Mucosa of stomach (tissue), 1 donor: ENCODE results near the gene NFKBIA.
"Not testable (repeated sequence)": the region's sequence is repeated elsewhere in the genome, so short reads cannot be mapped to it uniquely, and the experiment has no call there.

Experiments
- H3K27me3 ChIP-seq: one replicate; pipeline ENCODE4 v1.7.0; 2013; ENCODE audit warnings: mild to moderate bottlenecking, low read length; ENCODE audit not compliant: control insufficient read depth, insufficient read depth
- H3K36me3 ChIP-seq: one replicate; pipeline ENCODE4 v1.7.0; 2013; ENCODE audit warnings: low read length; ENCODE audit not compliant: control insufficient read depth, insufficient read depth
- H3K4me1 ChIP-seq: one replicate; pipeline ENCODE4 v1.7.0; 2013; ENCODE audit warnings: mild to moderate bottlenecking, low read length; ENCODE audit not compliant: control insufficient read depth, insufficient read depth
- H3K4me3 ChIP-seq: one replicate; pipeline ENCODE4 v1.7.0; 2013; ENCODE audit warnings: low read length
- H3K9ac ChIP-seq: one replicate; pipeline ENCODE4 v1.7.0; 2013; ENCODE audit warnings: mild to moderate bottlenecking, low read length, moderate library complexity
- H3K9me3 ChIP-seq: one replicate; pipeline ENCODE4 v1.7.0; 2013; ENCODE audit warnings: mild to moderate bottlenecking, low read length, moderate library complexity; ENCODE audit not compliant: control insufficient read depth
- donor health status: Pancreatic carcinoma.

NFKBIA gene

DNA sequence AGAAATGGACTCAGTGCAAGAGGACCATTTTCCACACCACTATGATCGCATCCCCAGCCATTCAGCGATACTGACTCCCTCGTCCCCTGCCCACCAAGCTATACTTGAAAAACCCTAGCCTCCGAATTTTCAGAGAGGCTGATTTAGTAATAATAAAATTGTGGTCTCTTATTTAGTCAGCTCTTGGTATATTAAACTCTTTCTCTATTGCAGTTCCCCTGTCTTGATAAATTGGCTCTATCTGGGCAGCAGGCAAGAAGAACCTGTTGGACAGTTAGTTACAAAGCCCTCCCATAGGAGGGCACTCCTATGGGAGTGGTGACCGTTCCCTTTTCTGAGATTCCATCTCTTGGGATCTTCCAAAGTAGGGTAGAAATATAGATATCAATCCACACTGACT is 33.6 kb downstream of the NFKBIA start:
- no peaks in the 10 kb centered on the region for H3K27me3 ChIP-seq
- no peak overlapping the region for H3K4me3 ChIP-seq
- peaks cover 8% of the 10 kb centered on the region for H3K4me1 ChIP-seq
- H3K9me3 ChIP-seq = no peaks in the 10 kb centered on the region
- no peaks in the 10 kb centered on the region for H3K36me3 ChIP-seq
- H3K9ac ChIP-seq = no peak overlapping the region

DNA sequence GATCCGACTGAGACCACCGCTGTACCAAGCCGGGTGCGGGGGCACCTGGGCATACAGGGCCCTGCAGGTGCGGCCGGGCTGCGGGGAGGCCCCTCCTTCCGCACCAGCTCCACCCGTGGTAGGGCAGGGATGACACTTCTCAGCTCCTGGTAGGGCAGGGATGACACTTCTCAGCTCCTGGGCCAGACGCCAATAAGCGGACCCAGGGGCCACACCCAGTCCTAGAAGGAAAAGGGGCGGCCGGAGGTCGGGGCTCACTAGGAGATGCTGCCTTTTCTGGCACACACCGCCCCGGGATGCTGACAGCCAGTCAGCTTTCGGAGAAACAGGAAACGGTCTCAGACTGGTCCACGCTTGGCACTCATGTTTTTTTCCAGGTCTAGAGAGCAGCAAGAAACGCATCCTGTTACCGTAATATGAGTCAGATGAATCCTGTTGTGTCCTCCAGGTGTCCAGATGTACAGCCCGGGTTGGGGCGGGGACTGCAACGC is 34.8 kb downstream of the NFKBIA start:
- no peak overlapping the region for H3K9ac ChIP-seq
- peaks cover 19% of the 10 kb centered on the region for H3K4me1 ChIP-seq
- H3K9me3 ChIP-seq = no peaks in the 10 kb centered on the region
- no peaks in the 10 kb centered on the region for H3K36me3 ChIP-seq
- H3K4me3 ChIP-seq = no peak overlapping the region
- no peaks in the 10 kb centered on the region for H3K27me3 ChIP-seq

DNA sequence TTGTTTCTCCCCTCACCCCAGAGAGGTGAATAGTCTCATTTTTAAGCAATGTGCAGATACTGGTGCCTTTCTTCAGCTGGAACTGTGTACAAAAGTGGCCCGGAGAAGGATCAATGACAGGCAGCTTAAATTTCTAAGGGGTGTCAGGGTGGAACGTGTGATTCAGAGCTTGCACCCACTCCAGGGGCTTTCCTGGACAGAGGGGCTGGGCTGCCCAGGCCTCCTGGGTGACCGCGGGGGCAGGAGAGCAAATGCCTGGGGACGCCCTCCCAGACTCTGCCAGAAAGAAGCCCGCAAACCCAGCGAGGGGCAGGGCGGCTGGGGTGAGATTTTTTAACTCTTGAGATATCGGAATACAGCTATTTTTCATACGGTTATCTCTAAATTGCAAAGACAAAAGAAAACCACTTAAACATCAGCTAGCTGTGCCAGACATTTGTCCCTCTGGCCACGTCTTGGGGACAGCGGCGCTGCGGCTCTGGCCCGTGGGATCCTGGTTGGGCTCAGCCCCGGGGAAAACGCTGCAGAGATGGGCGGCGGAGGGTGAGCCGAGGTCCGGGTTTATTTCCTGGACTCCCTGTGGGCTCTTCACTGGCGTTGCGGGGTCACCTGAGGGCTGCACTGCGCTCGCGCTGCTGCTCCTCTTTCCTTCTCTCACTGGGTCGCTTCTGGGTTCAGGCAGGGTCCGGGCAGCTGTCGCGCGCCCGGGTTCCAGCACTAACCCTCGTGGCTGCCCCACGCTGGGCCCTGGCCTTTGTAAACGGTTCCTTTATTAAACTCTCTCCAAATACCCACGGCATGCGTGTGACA is 35.8 kb downstream of the NFKBIA start:
- no peaks in the 10 kb centered on the region for H3K27me3 ChIP-seq
- no peak overlapping the region for H3K4me3 ChIP-seq
- H3K9me3 ChIP-seq = no peaks in the 10 kb centered on the region
- H3K9ac ChIP-seq = no peak overlapping the region
- no peaks in the 10 kb centered on the region for H3K36me3 ChIP-seq
- H3K4me1 ChIP-seq = peaks cover 19% of the 10 kb centered on the region

DNA sequence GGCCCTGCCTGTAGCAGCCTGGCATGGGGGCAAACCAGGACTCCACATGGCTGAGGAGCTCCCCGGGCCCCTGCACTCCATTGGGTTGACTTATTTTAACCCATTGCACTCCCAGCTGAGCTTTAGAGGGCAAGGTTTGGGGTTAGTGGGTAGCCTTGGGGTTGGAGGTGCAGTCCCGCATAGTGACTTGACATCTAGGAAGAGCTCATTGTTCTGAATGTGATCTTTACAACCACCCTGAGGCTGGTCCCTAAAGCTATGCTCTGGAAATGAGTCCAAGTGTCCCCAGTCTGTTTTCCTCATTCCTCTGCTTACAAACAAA is 36.4 kb downstream of the NFKBIA start:
- peaks cover 19% of the 10 kb centered on the region for H3K4me1 ChIP-seq
- H3K36me3 ChIP-seq = no peaks in the 10 kb centered on the region
- H3K4me3 ChIP-seq = no peak overlapping the region

DNA sequence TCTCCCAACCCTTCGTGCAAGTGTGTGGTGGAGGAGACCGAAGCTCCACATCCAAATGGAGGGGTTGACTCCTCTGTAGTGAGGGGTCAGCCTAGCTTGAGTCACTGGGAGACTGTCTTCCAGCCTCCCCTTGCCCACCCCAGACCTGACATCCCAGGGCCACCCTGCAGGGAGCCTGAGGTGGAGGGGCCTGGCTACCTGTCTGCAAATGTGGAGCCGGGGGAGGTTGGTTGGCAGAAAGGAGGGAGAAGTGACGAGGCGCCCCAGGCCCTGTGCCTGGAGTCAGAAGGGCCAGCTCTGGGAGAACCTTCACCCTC is 37.5 kb downstream of the NFKBIA start:
- H3K9ac ChIP-seq = no peak overlapping the region
- no peak overlapping the region for H3K4me3 ChIP-seq
- no peaks in the 10 kb centered on the region for H3K36me3 ChIP-seq
- peaks cover 19% of the 10 kb centered on the region for H3K4me1 ChIP-seq
- no peaks in the 10 kb centered on the region for H3K9me3 ChIP-seq
- H3K27me3 ChIP-seq = no peaks in the 10 kb centered on the region

More for the DNA sequence above, 36.4 kb downstream of the NFKBIA start:
- H3K9me3 ChIP-seq = no peaks in the 10 kb centered on the region
- no peaks in the 10 kb centered on the region for H3K27me3 ChIP-seq
- H3K9ac ChIP-seq = no peak overlapping the region

DNA sequence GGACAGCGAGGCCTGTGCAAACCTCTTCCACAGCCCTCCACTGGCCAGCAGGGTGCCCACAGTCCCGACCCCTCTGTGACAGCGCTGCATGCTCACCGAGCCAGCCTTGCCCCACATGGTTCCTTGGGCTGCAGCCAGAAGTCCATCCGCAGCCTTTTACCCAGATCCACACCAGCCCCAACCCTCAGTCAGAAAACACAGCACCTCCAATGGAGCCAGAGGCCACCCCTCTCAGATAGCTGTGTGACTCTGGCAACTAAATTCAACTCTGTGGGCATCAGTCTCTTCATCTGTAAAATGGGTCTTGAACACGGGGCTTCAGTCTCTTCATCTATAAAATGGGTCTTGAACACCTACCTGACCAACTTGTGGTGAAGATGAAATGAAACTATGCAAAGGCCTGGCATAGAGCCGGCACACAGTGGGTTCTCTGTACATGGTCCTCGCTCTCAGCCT is 38.0 kb downstream of the NFKBIA start:
- Histone ChIP-seq H3K27me3 (no peaks in the 10 kb centered on the region), H3K4me3 (no peak overlapping the region), H3K9me3 (no peaks in the 10 kb centered on the region), H3K9ac (no peak overlapping the region), H3K4me1 (peaks cover 19% of the 10 kb centered on the region), H3K36me3 (no peaks in the 10 kb centered on the region)

DNA sequence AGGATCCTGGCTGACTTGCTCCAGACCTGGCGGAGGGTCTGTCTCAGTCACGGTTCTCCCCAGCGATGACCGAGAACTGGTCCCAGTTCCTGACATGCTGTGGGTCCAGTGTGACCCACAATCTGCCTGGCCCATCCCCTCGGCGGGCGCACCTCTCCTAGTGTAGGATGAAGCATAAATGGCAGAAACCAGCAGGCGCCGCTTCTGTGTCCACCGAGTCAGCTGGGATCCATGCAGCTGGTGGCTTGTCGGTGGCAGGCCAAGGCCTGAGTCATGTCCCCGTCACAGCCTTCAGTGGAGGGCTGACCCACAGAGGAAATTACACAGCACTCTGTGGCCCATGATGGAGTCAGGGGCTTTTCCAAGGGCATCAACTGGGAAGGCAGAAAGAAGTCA is 38.5 kb downstream of the NFKBIA start:
- H3K27me3 ChIP-seq = no peaks in the 10 kb centered on the region
- no peak overlapping the region for H3K9ac ChIP-seq
- peaks cover 19% of the 10 kb centered on the region for H3K4me1 ChIP-seq
- no peak overlapping the region for H3K4me3 ChIP-seq
- no peaks in the 10 kb centered on the region for H3K36me3 ChIP-seq
- H3K9me3 ChIP-seq = no peaks in the 10 kb centered on the region

DNA sequence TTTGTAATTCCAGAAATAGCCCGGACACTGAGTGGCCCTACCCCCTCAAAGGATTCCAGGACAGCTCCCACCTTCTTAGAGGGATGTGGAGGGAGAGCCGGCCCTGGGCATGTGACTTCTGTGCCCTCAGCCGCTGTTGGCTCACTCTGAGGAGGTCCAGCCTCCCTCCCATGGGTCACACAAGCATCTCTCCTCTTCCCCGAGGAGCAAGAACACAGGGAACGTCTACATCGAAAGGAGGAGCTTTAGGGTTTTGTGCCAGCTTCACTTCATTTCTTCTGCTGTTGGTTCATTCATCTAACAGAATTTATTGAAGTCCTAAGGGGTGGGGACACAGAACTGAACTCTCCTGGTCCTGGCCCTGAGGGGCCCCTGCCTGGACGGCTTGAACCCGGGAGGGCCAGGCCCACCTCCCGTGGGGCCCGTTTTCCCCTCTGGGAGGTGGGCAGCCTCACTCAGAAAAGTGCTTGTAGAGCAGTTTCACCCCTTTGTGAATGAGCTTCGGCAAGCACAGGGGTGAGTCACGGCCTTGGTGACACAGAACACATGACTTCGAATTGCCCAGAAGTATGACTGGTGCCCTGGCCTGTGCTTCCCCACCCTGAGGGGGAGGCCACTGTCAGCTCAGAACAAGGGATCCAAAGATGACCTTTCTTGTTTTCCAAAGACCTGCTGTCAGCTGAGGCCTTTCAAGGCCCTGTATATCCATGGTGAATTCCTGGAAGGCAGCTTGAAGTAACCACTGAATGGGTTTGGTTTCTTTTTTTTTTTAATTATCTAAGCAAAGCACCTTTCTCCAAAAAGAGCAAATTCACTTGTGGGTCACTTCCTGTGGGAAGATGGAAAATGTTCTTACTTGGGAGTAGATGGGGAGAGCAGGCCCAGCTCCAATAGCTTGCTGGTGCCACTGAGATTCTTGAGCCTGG is 39.2 kb downstream of the NFKBIA start:
- Histone ChIP-seq H3K9ac (peak overlapping the region; percentile 5), H3K27me3 (no peaks in the 10 kb centered on the region), H3K36me3 (no peaks in the 10 kb centered on the region), H3K9me3 (no peaks in the 10 kb centered on the region), H3K4me3 (no peak overlapping the region), H3K4me1 (peaks cover 19% of the 10 kb centered on the region)

DNA sequence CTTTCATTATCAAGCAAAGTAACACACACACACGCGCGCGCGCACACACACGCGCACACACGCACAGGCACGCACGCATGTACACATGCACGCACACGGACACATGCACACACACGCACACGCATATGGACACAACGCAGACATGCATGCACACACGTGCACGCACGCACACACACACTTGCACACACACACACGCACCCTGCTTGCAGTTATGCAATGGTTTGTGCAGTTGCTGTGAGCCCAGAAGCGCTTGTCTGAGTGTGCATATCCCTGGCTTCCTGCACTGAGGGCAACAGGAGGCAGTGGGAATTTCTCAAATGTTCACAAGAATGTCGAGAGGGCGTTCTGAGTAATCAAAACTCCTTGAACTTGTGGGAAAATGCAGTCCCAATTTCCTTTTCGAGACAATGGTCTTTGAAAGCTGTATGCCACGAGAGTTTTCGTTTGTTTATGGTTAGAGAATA is 41.6 kb downstream of the NFKBIA start:
- peaks cover 19% of the 10 kb centered on the region for H3K4me1 ChIP-seq
- H3K27me3 ChIP-seq = no peaks in the 10 kb centered on the region
- no peaks in the 10 kb centered on the region for H3K9me3 ChIP-seq
- H3K36me3 ChIP-seq = no peaks in the 10 kb centered on the region
- H3K4me3 ChIP-seq = no peak overlapping the region
- H3K9ac ChIP-seq = no peak overlapping the region

DNA sequence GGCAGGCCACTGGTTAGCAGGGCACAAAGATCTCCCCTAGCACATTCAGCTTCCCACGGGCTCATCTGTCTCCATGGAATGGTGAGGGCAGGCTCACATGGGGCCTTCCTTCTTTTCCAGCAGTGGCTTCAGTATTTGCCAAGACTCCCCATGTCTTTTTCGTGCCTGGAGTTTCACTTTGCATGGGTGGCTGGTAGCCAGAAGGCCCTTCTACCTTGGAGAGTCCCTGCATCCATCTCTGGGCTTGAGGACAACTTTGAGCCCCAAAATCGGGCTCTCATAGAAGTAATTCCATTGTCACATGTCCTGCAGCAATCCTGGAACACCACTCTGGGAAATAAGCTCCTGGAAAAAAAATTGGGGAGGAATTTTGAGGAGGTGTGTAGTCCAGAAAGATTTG is 42.1 kb downstream of the NFKBIA start:
- Histone ChIP-seq H3K27me3 (no peaks in the 10 kb centered on the region), H3K36me3 (no peaks in the 10 kb centered on the region), H3K4me3 (no peak overlapping the region), H3K9me3 (no peaks in the 10 kb centered on the region), H3K4me1 (peaks cover 19% of the 10 kb centered on the region), H3K9ac (no peak overlapping the region)

DNA sequence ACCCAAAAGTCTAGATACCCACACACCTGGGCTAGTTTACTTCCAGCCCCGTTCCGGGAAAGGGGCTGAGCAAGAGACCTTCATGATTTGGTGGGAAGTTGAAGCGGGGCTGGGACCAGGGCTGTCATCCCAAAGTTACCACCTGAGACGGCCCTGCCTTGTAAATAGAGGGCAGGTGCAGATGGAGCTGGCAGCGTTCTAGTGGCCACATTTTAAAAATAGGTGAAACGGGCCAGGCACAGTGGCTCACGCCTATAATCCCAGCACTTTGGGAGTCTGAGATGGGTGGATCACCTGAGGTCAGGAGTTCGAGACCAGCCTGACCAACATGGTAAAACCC is 43.4 kb downstream of the NFKBIA start:
- no peak overlapping the region for H3K4me3 ChIP-seq
- H3K27me3 ChIP-seq = no peaks in the 10 kb centered on the region
- no peak overlapping the region for H3K9ac ChIP-seq
- H3K9me3 ChIP-seq = no peaks in the 10 kb centered on the region
- peaks cover 18% of the 10 kb centered on the region for H3K4me1 ChIP-seq
- H3K36me3 ChIP-seq = no peaks in the 10 kb centered on the region

DNA sequence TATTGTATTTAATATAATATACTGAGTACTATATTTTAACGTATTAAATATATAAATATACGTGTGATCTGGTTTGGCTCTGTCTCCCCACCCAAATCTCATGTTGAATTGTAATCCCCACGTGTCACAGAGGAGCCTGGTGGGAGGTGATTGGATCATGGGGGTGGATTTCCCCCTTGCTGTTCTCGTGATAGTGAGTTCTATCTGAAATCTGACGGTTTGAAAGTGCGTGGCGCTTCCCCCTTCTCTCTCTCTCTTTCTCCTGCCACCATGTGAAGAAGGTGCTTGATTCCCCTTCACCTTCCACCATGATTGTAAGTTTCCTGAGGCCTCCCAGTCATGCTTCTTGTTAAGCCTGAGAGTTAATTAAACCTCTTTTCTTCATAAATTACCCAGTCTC is 44.9 kb downstream of the NFKBIA start:
- H3K36me3 ChIP-seq = not testable (repeated sequence)

More for the DNA sequence above, 44.9 kb downstream of the NFKBIA start:
- H3K4me1 ChIP-seq = peaks cover 15% of the 10 kb centered on the region
- H3K9me3 ChIP-seq, H3K4me3 ChIP-seq, H3K9ac ChIP-seq, H3K27me3 ChIP-seq: not testable (repeated sequence)
